ENCODE measurements around the gene TENT4A.

GRCh38 chr5:6803981-6804550 lies 90.8 kb downstream of the TENT4A start:
- TF ChIP-seq CTCF (IDR thresholded peaks at IDR 0.05) (no peak), ATF2 (CRISPR knock-in tag; IDR thresholded peaks at IDR 0.05; ENCODE audit: borderline replicate concordance, low read depth) (no peak), AFF4 (CRISPR knock-in tag; IDR thresholded peaks at IDR 0.05; ENCODE audit: borderline replicate concordance) (no peak), SP1 (CRISPR knock-in tag; conservative IDR thresholded peaks at IDR 0.05) (no peak), ZNF425 (CRISPR knock-in tag; conservative IDR thresholded peaks at IDR 0.05) (no peak), IRF1 (CRISPR knock-in tag; IDR thresholded peaks at IDR 0.05) (no peak), NR2C2 (CRISPR knock-in tag; IDR thresholded peaks at IDR 0.05) (no peak), E2F5 (CRISPR knock-in tag; IDR thresholded peaks at IDR 0.05) (no peak), KAT7 (CRISPR knock-in tag; IDR thresholded peaks at IDR 0.05; ENCODE audit: borderline replicate concordance) (no peak)

All from WTC11 (cell line).